CD4-positive, CD25-positive, alpha-beta regulatory T cell (primary cell): ENCODE results near the gene ABI3BP. TPM values are rescaled to one million over a fixed set of nuclear protein-coding genes. Genes with fewer than 3 reads are reported as not detected.

Source experiments
- ATAC-seq, 2 donors: fragments of 150-1000 bp; cut with Tn5 transposase; one replicate each; pipeline ENCODE4 v1.10.0; 2021; ENCODE audit warnings: low read depth in 2 of 2, moderate number of reproducible peaks in 2 of 2, moderate library complexity in 1 of 2
- DNase-seq, 3 donors: peaks; one replicate each; pipeline versions ENCODE4 v3.0.0 to v3.0.0-alpha.2; 2012 to 2022; ENCODE audit warnings: mixed read lengths in 1 of 3
- H3K27ac ChIP-seq: one replicate; pipeline ENCODE4 v1.7.0; 2013; ENCODE audit warnings: mild to moderate bottlenecking, low read length; ENCODE audit not compliant: insufficient read depth, poor library complexity, severe bottlenecking
- H3K27me3 ChIP-seq: one replicate; pipeline ENCODE4 v1.7.0; 2013; ENCODE audit warnings: low read length; ENCODE audit not compliant: control insufficient read depth, insufficient read depth
- H3K36me3 ChIP-seq: one replicate; pipeline ENCODE4 v1.7.0; 2013; ENCODE audit warnings: mild to moderate bottlenecking, low read length, moderate library complexity; ENCODE audit not compliant: control insufficient read depth, insufficient read depth
- H3K4me1 ChIP-seq: 2 replicates; pipeline ENCODE4 v1.7.0; 2013; ENCODE audit warnings: mild to moderate bottlenecking, low read length; ENCODE audit not compliant: insufficient read depth, control insufficient read depth, poor library complexity, severe bottlenecking
- H3K4me3 ChIP-seq: one replicate; pipeline ENCODE4 v1.7.0; 2013; ENCODE audit warnings: low read depth, mild to moderate bottlenecking, low read length, moderate library complexity
- H3K9me3 ChIP-seq, 2 experiments: 1 replicate in 1 of 2; 2 replicates in 1 of 2; pipeline ENCODE4 v1.7.0; 2013; ENCODE audit warnings: low read length in 2 of 2, mild to moderate bottlenecking in 1 of 2, moderate library complexity in 1 of 2; ENCODE audit not compliant: control insufficient read depth in 2 of 2
- H3K27ac Mint-ChIP-seq, 3 donors: one replicate each; pipeline ENCODE4 v1.8.0; 2020 to 2022; ENCODE audit warnings: mild to moderate bottlenecking in 3 of 3, mixed read lengths in 3 of 3, moderate library complexity in 2 of 3
- H3K27me3 Mint-ChIP-seq: one replicate; pipeline ENCODE4 v1.8.0; 2022; ENCODE audit warnings: mild to moderate bottlenecking, mixed read lengths
- H3K36me3 Mint-ChIP-seq: one replicate; pipeline ENCODE4 v1.8.0; 2020; ENCODE audit warnings: mixed read lengths
- H3K4me1 Mint-ChIP-seq, 4 donors: one replicate each; pipeline ENCODE4 v1.8.0; 2020 to 2022; ENCODE audit warnings: mixed read lengths in 4 of 4, mild to moderate bottlenecking in 1 of 4
- H3K4me3 Mint-ChIP-seq, 4 donors: one replicate each; pipeline ENCODE4 v1.8.0; 2020 to 2022; ENCODE audit warnings: mild to moderate bottlenecking in 4 of 4, mixed read lengths in 4 of 4, moderate library complexity in 3 of 4
- H3K9me3 Mint-ChIP-seq, 7 donors: one replicate each; pipeline ENCODE4 v1.8.0; 2020 to 2022; ENCODE audit warnings: mixed read lengths in 7 of 7, mild to moderate bottlenecking in 3 of 7, moderate library complexity in 2 of 7
- polyA plus RNA-seq, 4 donors: library from polyadenylated mRNA; unstranded; fragments of 300-500 nt; fragmentation: Illumina TruSeq; gene quantifications; one replicate each; pipeline ENCODE4 v1.2.3, GENCODE V29; 2021
- total RNA-seq: library from RNA; stranded (reverse); gene quantifications from one replicate; pipeline ENCODE4 v1.2.3, GENCODE V29; 2022

ABI3BP gene, protein sequence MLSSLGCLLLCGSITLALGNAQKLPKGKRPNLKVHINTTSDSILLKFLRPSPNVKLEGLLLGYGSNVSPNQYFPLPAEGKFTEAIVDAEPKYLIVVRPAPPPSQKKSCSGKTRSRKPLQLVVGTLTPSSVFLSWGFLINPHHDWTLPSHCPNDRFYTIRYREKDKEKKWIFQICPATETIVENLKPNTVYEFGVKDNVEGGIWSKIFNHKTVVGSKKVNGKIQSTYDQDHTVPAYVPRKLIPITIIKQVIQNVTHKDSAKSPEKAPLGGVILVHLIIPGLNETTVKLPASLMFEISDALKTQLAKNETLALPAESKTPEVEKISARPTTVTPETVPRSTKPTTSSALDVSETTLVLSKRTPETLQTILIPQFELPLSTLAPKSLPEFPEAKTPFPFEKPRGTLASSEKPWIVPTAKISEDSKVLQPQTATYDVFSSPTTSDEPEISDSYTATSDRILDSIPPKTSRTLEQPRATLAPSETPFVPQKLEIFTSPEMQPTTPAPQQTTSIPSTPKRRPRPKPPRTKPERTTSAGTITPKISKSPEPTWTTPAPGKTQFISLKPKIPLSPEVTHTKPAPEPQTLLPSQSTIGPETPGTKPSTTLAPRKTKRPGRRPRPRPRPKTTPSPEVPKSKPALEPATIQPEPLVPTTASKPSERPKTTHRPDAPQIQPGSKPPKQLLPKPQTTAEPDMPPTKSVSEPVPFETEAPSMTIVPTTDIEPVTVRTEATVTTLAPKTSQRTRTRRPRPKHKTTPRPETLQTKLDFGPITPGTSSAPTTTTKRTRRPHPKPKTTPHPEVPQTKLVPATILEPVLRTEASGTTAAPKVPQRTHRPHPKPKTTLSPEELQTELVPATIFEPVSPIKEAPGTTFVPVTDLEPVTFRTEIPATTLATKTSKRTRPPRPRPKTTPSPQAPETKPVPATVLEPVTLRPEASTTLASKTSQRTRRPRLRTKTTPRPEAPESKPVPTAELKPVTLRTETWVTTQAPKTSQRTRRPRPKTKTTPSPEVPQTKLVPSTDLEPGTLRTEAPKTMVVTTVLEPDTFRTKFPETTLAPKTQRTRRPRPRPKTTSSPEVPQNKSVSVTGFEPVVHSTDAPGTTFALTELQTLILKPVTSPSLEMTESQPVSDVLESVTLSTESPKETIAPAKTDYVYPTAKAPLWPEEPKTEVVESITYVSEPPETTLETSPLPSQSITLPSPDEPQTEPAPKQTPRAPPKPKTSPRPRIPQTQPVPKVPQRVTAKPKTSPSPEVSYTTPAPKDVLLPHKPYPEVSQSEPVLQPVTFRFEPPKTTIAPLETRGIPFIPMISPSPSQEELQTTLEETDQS (N-terminal part only)
- total RNA-seq = not detected
- polyA plus RNA-seq = under 1 TPM in 2 of 4 donors, not detected in 2; 0.05 to 0.07 TPM

GRCh38 chr3:100993309-100993708 lies at the start of gene ABI3BP:
Gene ABI3BP (minus strand): TSS chr3:100993421. CDS start chr3:100993384, 37 bp downstream.
- no peak within 1 kb of the TSS for H3K4me3 Mint-ChIP-seq
- ATAC-seq (no peak), DNase-seq (no peak)
- no peaks in the 10 kb centered on the region for H3K9me3 ChIP-seq
- peaks cover 0 to 2% (median 0%) of the 10 kb centered on the region in 7 donors for H3K9me3 Mint-ChIP-seq
- no peak within 1 kb of the TSS for H3K4me3 ChIP-seq
- H3K36me3 ChIP-seq = no peaks in the 10 kb centered on the region
- H3K27me3 ChIP-seq = no peaks in the 10 kb centered on the region
- no peak within 1 kb of the TSS for H3K27ac Mint-ChIP-seq
- H3K27me3 Mint-ChIP-seq = peaks cover 8% of the 10 kb centered on the region
- no peak within 1 kb of the TSS for H3K27ac ChIP-seq
- H3K36me3 Mint-ChIP-seq = no peaks in the 10 kb centered on the region
- no peaks in the 10 kb centered on the region for H3K4me1 ChIP-seq
- no peaks in the 10 kb centered on the region for H3K4me1 Mint-ChIP-seq

- no peaks in the 10 kb centered on the region for H3K4me1 ChIP-seq
- Mint-ChIP-seq H3K4me3 (no peak overlapping the region), H3K27ac (no peak overlapping the region), H3K27me3 (no peaks in the 10 kb centered on the region), H3K9me3 (peaks cover 0 to 2% (median 0%) of the 10 kb centered on the region in 7 donors), H3K36me3 (no peaks in the 10 kb centered on the region), H3K4me1 (no peaks in the 10 kb centered on the region)
- no peaks in the 10 kb centered on the region for H3K9me3 ChIP-seq
- H3K36me3 ChIP-seq = no peaks in the 10 kb centered on the region
- ATAC-seq = no peak
- no peak overlapping the region for H3K4me3 ChIP-seq
- H3K27me3 ChIP-seq = no peaks in the 10 kb centered on the region
- no peak for DNase-seq
- H3K27ac ChIP-seq = no peak overlapping the region
Measured at GRCh38 chr3:101039285-101039684, 46.1 kb upstream of the ABI3BP start.

DNA sequence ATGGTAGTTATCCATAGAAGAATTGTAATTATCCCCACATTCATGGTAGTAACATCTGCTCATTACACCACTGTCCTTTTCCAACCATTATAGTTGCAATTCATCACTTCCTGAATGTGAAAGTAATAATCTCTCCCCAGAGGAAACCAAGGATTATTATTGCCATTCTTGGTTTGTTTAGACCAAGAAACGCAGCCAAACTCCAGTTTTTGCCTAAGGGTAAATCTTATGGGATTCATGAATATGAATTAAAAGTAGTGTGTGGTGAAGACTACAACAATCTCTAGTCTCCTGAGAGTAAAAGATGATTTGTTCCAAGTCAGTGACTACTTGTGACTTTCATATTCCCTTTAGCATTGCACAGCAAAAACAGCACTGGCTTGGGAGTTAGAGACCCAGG lies 45.7 kb upstream of the ABI3BP start:
- Mint-ChIP-seq H3K4me1 (no peaks in the 10 kb centered on the region), H3K36me3 (no peaks in the 10 kb centered on the region), H3K27ac (no peak overlapping the region), H3K9me3 (peaks cover 0 to 2% (median 0%) of the 10 kb centered on the region in 7 donors), H3K4me3 (no peak overlapping the region), H3K27me3 (no peaks in the 10 kb centered on the region)
- H3K4me1 ChIP-seq = no peaks in the 10 kb centered on the region
- H3K27ac ChIP-seq = no peak overlapping the region
- no peaks in the 10 kb centered on the region for H3K27me3 ChIP-seq
- no peak for DNase-seq
- H3K36me3 ChIP-seq = no peaks in the 10 kb centered on the region
- H3K4me3 ChIP-seq = no peak overlapping the region
- no peaks in the 10 kb centered on the region for H3K9me3 ChIP-seq
- no peak for ATAC-seq

DNA sequence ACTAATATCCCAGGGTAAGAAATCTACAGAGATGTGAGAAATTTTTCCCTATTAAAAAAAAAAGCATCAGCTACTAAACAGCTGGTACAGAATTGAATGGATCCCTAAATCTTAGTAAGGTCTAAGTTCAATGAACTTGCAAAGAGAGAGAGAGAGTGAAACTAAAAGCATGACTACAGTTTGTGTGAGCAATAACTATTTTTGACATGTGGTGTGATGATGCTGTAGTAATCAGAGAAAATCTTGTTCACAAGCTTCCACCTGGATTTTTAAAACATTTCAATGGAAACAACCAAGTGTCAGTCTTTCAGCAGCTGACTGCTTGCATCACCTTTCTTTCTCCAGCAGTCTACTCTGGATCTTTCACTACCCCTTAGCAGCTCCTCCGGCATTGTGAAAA lies 45.2 kb upstream of the ABI3BP start:
- H3K27me3 ChIP-seq = no peaks in the 10 kb centered on the region
- ATAC-seq (no peak), DNase-seq (no peak)
- Mint-ChIP-seq H3K36me3 (no peaks in the 10 kb centered on the region), H3K4me1 (no peaks in the 10 kb centered on the region), H3K9me3 (peaks cover 0 to 2% (median 0%) of the 10 kb centered on the region in 7 donors), H3K27me3 (no peaks in the 10 kb centered on the region), H3K4me3 (no peak overlapping the region), H3K27ac (no peak overlapping the region)
- no peaks in the 10 kb centered on the region for H3K4me1 ChIP-seq
- no peak overlapping the region for H3K4me3 ChIP-seq
- H3K36me3 ChIP-seq = no peaks in the 10 kb centered on the region
- no peak overlapping the region for H3K27ac ChIP-seq
- no peaks in the 10 kb centered on the region for H3K9me3 ChIP-seq

GRCh38 chr3:101037613-101038012 lies 44.4 kb upstream of the ABI3BP start:
- Histone ChIP-seq H3K36me3 (no peaks in the 10 kb centered on the region), H3K4me1 (no peaks in the 10 kb centered on the region), H3K27me3 (no peaks in the 10 kb centered on the region), H3K27ac (no peak overlapping the region), H3K9me3 (no peaks in the 10 kb centered on the region), H3K4me3 (no peak overlapping the region)
- H3K4me1 Mint-ChIP-seq = no peaks in the 10 kb centered on the region
- peaks cover 0 to 2% (median 0%) of the 10 kb centered on the region in 7 donors for H3K9me3 Mint-ChIP-seq
- DNase-seq (no peak), ATAC-seq (no peak)
- no peak overlapping the region for H3K27ac Mint-ChIP-seq
- no peaks in the 10 kb centered on the region for H3K27me3 Mint-ChIP-seq
- H3K36me3 Mint-ChIP-seq = no peaks in the 10 kb centered on the region
- H3K4me3 Mint-ChIP-seq = no peak overlapping the region

DNA sequence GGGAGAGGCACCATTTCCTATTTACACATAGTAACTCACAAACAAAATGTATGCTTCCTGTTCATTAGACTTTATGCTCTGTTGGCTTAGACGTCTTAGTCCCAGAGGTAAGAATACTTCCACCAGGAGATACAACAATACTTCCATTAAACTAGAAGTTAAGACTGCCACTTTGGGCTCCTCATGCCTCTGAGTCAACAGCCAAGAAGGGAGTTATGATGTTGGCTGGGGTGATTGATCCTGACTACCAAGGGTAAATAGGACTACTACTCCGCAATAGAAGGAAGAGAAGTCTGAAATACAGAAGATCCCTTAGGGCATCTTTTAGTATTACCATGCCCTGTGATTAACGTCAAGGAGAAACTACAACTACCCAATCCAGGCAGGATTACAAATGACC lies 43.5 kb upstream of the ABI3BP start:
- no peak for ATAC-seq
- no peak overlapping the region for H3K4me3 Mint-ChIP-seq
- H3K27me3 Mint-ChIP-seq = no peaks in the 10 kb centered on the region
- Histone ChIP-seq H3K9me3 (no peaks in the 10 kb centered on the region), H3K36me3 (no peaks in the 10 kb centered on the region), H3K27ac (no peak overlapping the region), H3K27me3 (no peaks in the 10 kb centered on the region), H3K4me1 (no peaks in the 10 kb centered on the region), H3K4me3 (no peak overlapping the region)
- no peak overlapping the region for H3K27ac Mint-ChIP-seq
- DNase-seq = no peak
- no peaks in the 10 kb centered on the region for H3K4me1 Mint-ChIP-seq
- peaks cover 0 to 3% (median 0%) of the 10 kb centered on the region in 7 donors for H3K9me3 Mint-ChIP-seq
- H3K36me3 Mint-ChIP-seq = no peaks in the 10 kb centered on the region

- no peaks in the 10 kb centered on the region for H3K4me1 ChIP-seq
- H3K9me3 ChIP-seq = no peaks in the 10 kb centered on the region
- no peaks in the 10 kb centered on the region for H3K27me3 Mint-ChIP-seq
- peaks cover 0 to 4% (median 0%) of the 10 kb centered on the region in 7 donors for H3K9me3 Mint-ChIP-seq
- no peak overlapping the region for H3K4me3 ChIP-seq
- H3K36me3 Mint-ChIP-seq = no peaks in the 10 kb centered on the region
- no peaks in the 10 kb centered on the region for H3K4me1 Mint-ChIP-seq
- no peaks in the 10 kb centered on the region for H3K27me3 ChIP-seq
- DNase-seq (no peak), ATAC-seq (no peak)
- H3K4me3 Mint-ChIP-seq = no peak overlapping the region
- H3K27ac Mint-ChIP-seq = no peak overlapping the region
- no peaks in the 10 kb centered on the region for H3K36me3 ChIP-seq
- no peak overlapping the region for H3K27ac ChIP-seq
Measured at GRCh38 chr3:101036213-101036618, 43.0 kb upstream of the ABI3BP start.
